Stimulated activated CD4-positive, alpha-beta T cell treated with anti-CD3 and anti-CD28 coated beads, Interleukin-1b, Interleukin-23, amount 100 ng/mL, for 4 hours (primary cell): ENCODE data around the gene ZNF557.

Source experiments
- DNase-seq, 2 donors: peaks; one replicate each; pipeline ENCODE4 v3.0.0-alpha.2; 2020; ENCODE audit warnings: low read depth in 2 of 2

ZNF557 gene

GRCh38 chr19:7125221-7125620 is 55.7 kb downstream of the ZNF557 start:
- no peak for DNase-seq

GRCh38 chr19:7126132-7126531 is 56.6 kb downstream of the ZNF557 start:
- no peak for DNase-seq

- DNase-seq, result no peak
These were observed 60.5 kb downstream of the ZNF557 start for GRCh38 chr19:7130043-7130442.

- DNase-seq, result no peak
These were observed 62.6 kb downstream of the ZNF557 start for GRCh38 chr19:7132054-7132453.

- DNase-seq, result no peak
These were observed 67.6 kb downstream of the ZNF557 start for GRCh38 chr19:7137120-7137519.
